Measurements from ENCODE around the gene TSR1.

DNA sequence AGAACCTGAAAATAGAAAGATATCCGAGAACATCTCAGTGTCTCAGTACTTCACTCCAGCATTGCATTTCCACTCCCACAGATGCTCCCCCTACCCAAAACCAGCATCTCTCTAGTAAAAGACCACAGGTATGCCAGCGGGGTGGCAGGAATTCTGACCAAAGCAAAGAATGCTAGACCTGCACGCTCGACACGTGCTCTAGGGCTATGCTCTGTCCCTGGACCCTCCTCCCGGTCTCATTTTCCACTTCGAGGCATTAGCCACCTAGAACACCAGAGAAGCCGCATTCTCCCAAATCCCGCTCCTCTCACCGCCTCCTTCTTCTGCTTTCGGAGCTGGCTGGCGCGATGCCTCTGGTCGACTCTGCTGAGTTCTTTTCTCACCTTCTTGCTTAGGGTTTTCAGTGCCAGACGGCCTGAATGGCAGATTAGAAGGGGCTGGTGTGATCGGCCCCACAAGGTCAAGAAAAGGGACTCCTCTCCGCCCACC is 487 bp downstream of the TSR1 start:
- TF ChIP-seq, protein P1, sequence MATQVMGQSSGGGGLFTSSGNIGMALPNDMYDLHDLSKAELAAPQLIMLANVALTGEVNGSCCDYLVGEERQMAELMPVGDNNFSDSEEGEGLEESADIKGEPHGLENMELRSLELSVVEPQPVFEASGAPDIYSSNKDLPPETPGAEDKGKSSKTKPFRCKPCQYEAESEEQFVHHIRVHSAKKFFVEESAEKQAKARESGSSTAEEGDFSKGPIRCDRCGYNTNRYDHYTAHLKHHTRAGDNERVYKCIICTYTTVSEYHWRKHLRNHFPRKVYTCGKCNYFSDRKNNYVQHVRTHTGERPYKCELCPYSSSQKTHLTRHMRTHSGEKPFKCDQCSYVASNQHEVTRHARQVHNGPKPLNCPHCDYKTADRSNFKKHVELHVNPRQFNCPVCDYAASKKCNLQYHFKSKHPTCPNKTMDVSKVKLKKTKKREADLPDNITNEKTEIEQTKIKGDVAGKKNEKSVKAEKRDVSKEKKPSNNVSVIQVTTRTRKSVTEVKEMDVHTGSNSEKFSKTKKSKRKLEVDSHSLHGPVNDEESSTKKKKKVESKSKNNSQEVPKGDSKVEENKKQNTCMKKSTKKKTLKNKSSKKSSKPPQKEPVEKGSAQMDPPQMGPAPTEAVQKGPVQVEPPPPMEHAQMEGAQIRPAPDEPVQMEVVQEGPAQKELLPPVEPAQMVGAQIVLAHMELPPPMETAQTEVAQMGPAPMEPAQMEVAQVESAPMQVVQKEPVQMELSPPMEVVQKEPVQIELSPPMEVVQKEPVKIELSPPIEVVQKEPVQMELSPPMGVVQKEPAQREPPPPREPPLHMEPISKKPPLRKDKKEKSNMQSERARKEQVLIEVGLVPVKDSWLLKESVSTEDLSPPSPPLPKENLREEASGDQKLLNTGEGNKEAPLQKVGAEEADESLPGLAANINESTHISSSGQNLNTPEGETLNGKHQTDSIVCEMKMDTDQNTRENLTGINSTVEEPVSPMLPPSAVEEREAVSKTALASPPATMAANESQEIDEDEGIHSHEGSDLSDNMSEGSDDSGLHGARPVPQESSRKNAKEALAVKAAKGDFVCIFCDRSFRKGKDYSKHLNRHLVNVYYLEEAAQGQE (IDR thresholded peaks at IDR 0.05; ENCODE audit: insufficient read depth in 1 of 2, low read depth in 2 of 2, low read length in 1 of 2), result no peak
- TF ChIP-seq, protein P2, sequence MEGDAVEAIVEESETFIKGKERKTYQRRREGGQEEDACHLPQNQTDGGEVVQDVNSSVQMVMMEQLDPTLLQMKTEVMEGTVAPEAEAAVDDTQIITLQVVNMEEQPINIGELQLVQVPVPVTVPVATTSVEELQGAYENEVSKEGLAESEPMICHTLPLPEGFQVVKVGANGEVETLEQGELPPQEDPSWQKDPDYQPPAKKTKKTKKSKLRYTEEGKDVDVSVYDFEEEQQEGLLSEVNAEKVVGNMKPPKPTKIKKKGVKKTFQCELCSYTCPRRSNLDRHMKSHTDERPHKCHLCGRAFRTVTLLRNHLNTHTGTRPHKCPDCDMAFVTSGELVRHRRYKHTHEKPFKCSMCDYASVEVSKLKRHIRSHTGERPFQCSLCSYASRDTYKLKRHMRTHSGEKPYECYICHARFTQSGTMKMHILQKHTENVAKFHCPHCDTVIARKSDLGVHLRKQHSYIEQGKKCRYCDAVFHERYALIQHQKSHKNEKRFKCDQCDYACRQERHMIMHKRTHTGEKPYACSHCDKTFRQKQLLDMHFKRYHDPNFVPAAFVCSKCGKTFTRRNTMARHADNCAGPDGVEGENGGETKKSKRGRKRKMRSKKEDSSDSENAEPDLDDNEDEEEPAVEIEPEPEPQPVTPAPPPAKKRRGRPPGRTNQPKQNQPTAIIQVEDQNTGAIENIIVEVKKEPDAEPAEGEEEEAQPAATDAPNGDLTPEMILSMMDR (IDR thresholded peaks at IDR 0.05), result no peak
- TF ChIP-seq POLR2AphosphoS5 (IDR thresholded peaks at IDR 0.05; ENCODE audit: low read depth, low read length) (no peak), TCF7L2 (IDR thresholded peaks at IDR 0.05; ENCODE audit: low read depth, low read length) (no peak), SIN3A (IDR thresholded peaks at IDR 0.05; ENCODE audit: borderline replicate concordance, insufficient read depth, low read depth, low read length) (no peak)
